A673 (cell line): ENCODE results near the gene FMO5. TPM values are rescaled to one million over a fixed set of nuclear protein-coding genes. Genes with fewer than 3 reads are reported as not detected.
A peak's percentile ranks its signal among the peaks of the same experiment; 100 is the strongest.

Experiments used
- BruUV-seq: library from RNA; stranded (reverse); fragments of 400-500 nt; replicated peaks from 2 replicates; lab custom pipeline; 2021; lab: Mats Ljungman, UMichigan
- CTCF ChIA-PET: fragments of 300-600 bp; sonication (Branson Sonifier 250); formaldehyde crosslinking; loops from one replicate; lab custom pipeline; 2022; ENCODE audit warnings: antibody characterized with exemption; lab: Charles Lee
- POLR2A ChIA-PET: fragments of 300-600 bp; sonication (Branson Sonifier 250); formaldehyde crosslinking; loops from one replicate; lab custom pipeline; 2022; ENCODE audit warnings: antibody characterized with exemption; ENCODE audit not compliant: low non-redundant PET; lab: Charles Lee
- DNase-seq: peaks from one replicate; pipeline ENCODE4 v3.0.0-alpha.2; 2015; ENCODE audit warnings: low spot score
- H3K27ac ChIP-seq: fragments of 200-600 bp; sonication (generic); 2 replicates; pipeline ENCODE4 v1.5.1; 2016; ENCODE audit warnings: mixed run types, low read depth, mild to moderate bottlenecking, mixed read lengths, antibody characterized with exemption, low read length; ENCODE audit not compliant: poor library complexity, severe bottlenecking
- H3K27me3 ChIP-seq: fragments of 200-600 bp; sonication (generic); replicated peaks from 2 replicates; pipeline ENCODE4 v1.6.1; 2017; ENCODE audit warnings: mixed run types, low read depth, mild to moderate bottlenecking, mixed read lengths, antibody characterized with exemption, low read length; ENCODE audit not compliant: insufficient read depth, poor library complexity
- H3K36me3 ChIP-seq: fragments of 200-600 bp; sonication (generic); 2 replicates; pipeline ENCODE4 v1.6.1; 2016; ENCODE audit warnings: mixed run types, mild to moderate bottlenecking, mixed read lengths, antibody characterized with exemption, low read length; ENCODE audit not compliant: insufficient read depth, poor library complexity, severe bottlenecking
- H3K4me1 ChIP-seq: fragments of 200-600 bp; sonication (generic); 2 replicates; pipeline ENCODE4 v1.6.1; 2017; ENCODE audit warnings: mixed run types, mild to moderate bottlenecking, mixed read lengths, antibody characterized with exemption, low read length; ENCODE audit not compliant: insufficient read depth, poor library complexity, severe bottlenecking
- H3K4me3 ChIP-seq: fragments of 200-600 bp; sonication (generic); 2 replicates; pipeline ENCODE4 v1.5.1; 2016; ENCODE audit warnings: low read depth, mixed run types, mild to moderate bottlenecking, mixed read lengths, low read length; ENCODE audit not compliant: poor library complexity, severe bottlenecking
- H3K9me3 ChIP-seq: fragments of 200-600 bp; sonication (generic); 2 replicates; pipeline ENCODE4 v1.6.1; 2016; ENCODE audit warnings: mixed run types, low read depth, mild to moderate bottlenecking, mixed read lengths, antibody characterized with exemption, low read length; ENCODE audit not compliant: poor library complexity, severe bottlenecking
- CTCF ChIP-seq: fragments of 300-800, 200-600 bp; sonication (generic); conservative IDR thresholded peaks from 2 replicates; pipeline ENCODE4 v1.5.1; 2017; ENCODE audit warnings: low read depth, mild to moderate bottlenecking, antibody characterized with exemption, low read length, moderate library complexity, mixed read lengths
- EZH2 ChIP-seq: fragments of 200-600 bp; sonication (generic); IDR thresholded peaks from 2 replicates; pipeline ENCODE4 v1.6.1; 2017; ENCODE audit warnings: borderline replicate concordance, low read depth, mild to moderate bottlenecking, mixed read lengths, antibody characterized with exemption, low read length; ENCODE audit not compliant: poor library complexity, severe bottlenecking
- intact Hi-C: fragments of 100-400 bp; cut with micrococcal nuclease; formaldehyde crosslinking; loops from one replicate; pipeline ENCODE4 v1.10.0; 2022; ENCODE audit not compliant: unreplicated experiment
- total RNA-seq: library from RNA; stranded (reverse); gene quantifications from 2 replicates; pipeline ENCODE4 v1.2.3, GENCODE V29; 2021

Gene FMO5
- total RNA-seq, 1 experiment from 2014 or later: 0.24 TPM

GRCh38 chr1:147264158-147264768, 39.1 kb upstream of the FMO5 start:
- BruUV-seq: no TSS peak
- DNase-seq: no peak
- ChIA-PET CTCF (no interaction called here), POLR2A (no interaction called here)
- TF ChIP-seq EZH2 (no peak), CTCF (no peak)
- no peaks in the 10 kb centered on the region for H3K27me3 ChIP-seq
- H3K27ac ChIP-seq: no peak overlapping the region
- intact Hi-C loops: no loop called here
- no peak overlapping the region for H3K4me3 ChIP-seq
- H3K4me1 ChIP-seq: no peaks in the 10 kb centered on the region
- H3K9me3 ChIP-seq: no peaks in the 10 kb centered on the region
- peaks cover 61% of the 10 kb centered on the region for H3K36me3 ChIP-seq

GRCh38 chr1:147260956-147261355, 35.8 kb upstream of the FMO5 start:
- intact Hi-C loops: no loop called here
- ChIA-PET POLR2A (no interaction called here), CTCF (no interaction called here)
- H3K36me3 ChIP-seq: peaks cover 36% of the 10 kb centered on the region
- H3K4me1 ChIP-seq: no peaks in the 10 kb centered on the region
- DNase-seq: no peak
- TF ChIP-seq CTCF (no peak), EZH2 (no peak)
- no peaks in the 10 kb centered on the region for H3K27me3 ChIP-seq
- H3K27ac ChIP-seq: no peak overlapping the region
- no peak overlapping the region for H3K4me3 ChIP-seq
- no peaks in the 10 kb centered on the region for H3K9me3 ChIP-seq
- TSS peak; percentile 4 for BruUV-seq

GRCh38 chr1:147252540-147252939, 27.4 kb upstream of the FMO5 start:
- POLR2A ChIA-PET: no interaction called here
- H3K4me1 ChIP-seq: no peaks in the 10 kb centered on the region
- BruUV-seq: no TSS peak
- H3K27me3 ChIP-seq: no peaks in the 10 kb centered on the region
- CTCF ChIA-PET: no interaction called here
- no peak overlapping the region for H3K27ac ChIP-seq
- H3K4me3 ChIP-seq: no peak overlapping the region
- H3K36me3 ChIP-seq: no peaks in the 10 kb centered on the region
- no peak for DNase-seq
- no peaks in the 10 kb centered on the region for H3K9me3 ChIP-seq
- intact Hi-C loops: no loop called here
- no peak for TF ChIP-seq EZH2
- no peak for TF ChIP-seq CTCF
